ENCODE results near the gene CANX.
A peak's percentile ranks its signal among the peaks of the same experiment; 100 is the strongest.

The CANX gene

GRCh38 chr5:179749857-179750508 lies 51.2 kb downstream of the CANX start:
- DNase-seq (ENCODE audit: low read depth in 1 of 2, low spot score in 1 of 2): no peak

DNA sequence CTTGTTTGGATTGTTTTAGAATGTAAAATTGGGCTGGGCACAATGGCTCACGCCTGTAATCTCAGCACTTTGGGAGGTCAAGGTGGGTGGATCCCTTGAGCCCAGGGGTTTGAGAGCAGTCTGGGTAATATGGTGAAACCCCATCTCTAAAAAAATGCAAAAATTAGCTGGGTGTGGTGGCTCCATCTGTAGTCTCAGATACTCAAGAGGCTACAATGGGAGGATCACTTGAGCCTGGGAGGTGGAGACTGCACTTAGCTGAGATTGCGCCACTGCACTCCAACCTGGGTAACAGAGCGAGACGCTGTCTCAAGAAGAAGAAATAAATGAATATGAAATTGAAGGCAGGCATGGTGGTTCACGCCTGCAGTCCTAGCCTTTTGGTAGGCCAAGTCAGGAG lies 55.2 kb downstream of the CANX start:
- DNase-seq (ENCODE audit: low read depth in 1 of 2, low spot score in 1 of 2): no peak

GRCh38 chr5:179755022-179755421 lies 56.3 kb downstream of the CANX start:
- DNase-seq (ENCODE audit: low read depth in 1 of 2, low spot score in 1 of 2): no peak

DNA sequence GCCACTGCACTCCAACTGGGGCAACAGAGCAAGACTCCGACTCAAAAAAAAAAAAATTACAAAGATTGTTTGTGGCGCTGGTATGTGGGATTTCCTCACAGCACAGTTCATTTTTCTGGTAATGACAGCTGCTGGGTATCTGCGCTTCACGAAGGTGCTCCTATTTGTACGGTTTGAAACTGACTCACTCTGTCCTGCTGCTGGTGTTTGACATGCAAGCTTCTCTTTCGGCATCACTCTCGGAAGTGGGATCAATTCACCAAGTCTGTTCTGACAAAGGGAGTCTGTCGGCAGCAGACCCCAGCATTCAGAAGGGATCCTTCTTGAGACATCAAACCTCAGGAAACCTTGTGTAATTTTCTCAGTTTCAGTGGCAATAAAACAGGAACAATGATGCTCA lies 60.2 kb downstream of the CANX start:
- DNase-seq (ENCODE audit: low read depth in 1 of 2, low spot score in 1 of 2): no peak

- DNase-seq (ENCODE audit: low read depth in 1 of 2, low spot score in 1 of 2): no peak
These were observed 61.1 kb downstream of the CANX start for GRCh38 chr5:179759581-179760551.

DNA sequence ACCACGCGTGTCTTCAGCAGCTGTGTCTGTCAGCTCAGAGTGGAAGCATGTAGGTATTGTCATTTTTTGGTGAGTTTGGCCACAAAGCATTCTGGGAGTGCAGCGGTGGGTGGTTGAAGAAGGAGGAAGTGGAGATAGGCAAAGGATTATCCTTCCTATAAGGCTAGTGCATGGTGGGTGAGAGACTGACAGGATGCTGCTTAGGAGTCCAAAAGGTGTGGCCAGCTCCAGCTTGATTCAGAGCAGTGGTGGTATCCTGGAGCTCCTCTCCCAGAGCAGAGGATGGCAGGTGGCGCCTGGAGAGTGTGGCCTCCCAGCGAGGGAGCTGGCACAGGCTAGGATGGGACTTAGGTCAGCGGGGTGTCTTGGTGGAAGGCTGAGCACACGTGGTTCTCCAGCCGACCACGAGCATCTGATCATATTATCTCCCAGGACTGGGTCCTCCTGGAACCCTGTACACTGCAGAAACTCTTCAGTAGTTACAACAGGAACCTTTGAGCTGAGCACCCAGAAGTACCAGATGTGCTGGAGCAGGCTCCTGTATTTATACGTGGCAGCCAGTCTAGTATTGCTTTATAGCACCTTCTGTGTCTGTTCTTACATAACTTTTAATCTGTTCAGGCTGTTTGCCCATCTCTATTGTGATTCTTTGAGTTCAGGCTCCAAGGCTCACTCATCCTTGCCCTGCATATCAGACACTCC lies 63.5 kb downstream of the CANX start:
- no peak for DNase-seq (ENCODE audit: low read depth in 1 of 2, low spot score in 1 of 2)

DNA sequence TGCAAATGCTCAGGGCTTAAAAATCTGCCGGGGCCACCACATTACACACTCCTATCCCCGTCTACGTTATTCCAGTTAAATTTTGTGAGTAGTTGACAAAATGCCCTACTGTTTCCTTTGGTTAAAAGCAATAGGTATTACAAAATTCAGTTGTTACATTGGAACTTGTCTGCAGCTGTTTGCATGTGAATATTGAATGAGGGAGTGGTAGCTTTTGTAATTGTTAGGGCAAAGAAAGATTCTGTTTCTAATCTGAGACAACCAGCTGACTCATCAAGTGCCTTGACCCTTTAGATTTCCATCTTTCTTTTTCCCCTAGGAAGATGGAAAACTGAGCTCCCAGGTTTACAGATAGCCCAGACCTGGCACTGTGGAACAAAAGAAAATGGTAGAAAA lies 64.0 kb downstream of the CANX start:
- no peak for DNase-seq (ENCODE audit: low read depth in 1 of 2, low spot score in 1 of 2)

DNA sequence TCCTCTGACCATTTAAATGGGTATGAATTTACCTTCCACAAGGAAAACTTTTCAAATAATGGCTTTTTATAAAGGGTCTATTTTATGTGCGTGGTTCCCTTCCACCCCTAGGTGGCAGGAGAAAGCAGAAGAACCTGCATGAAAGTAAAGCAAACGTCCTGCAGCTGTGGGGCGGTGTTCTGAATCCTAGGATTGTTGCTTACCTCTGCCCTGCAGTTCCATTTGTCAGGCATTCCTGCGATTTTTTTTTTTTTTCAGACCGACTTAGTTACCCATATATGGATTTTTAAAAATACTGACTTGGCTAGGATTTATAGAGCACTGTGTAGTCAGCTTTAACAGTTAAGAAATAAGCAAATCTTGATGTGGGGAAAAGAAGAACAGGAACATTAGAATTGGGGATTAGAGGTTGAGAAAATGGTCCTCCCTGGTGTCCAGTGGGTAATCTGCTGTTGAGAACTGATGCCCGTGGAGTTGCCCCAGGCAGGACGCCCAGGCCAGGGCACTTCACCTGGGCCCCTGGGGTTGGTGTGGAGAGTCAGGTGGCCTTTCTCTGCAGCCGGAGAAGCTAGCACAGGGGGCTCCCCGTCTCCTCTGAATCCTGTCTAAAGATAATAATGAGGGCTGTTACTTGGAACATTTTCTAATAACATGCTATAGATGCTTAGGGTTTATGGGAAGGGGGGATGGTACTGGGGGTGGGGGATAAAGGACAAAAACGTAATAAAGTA lies 64.6 kb downstream of the CANX start:
- peak in 1 of 2 donors; percentile 10 for DNase-seq (ENCODE audit: low read depth in 1 of 2, low spot score in 1 of 2)

- no peak for DNase-seq (ENCODE audit: low read depth in 1 of 2, low spot score in 1 of 2)
These were observed 65.3 kb downstream of the CANX start for GRCh38 chr5:179764056-179764455.

GRCh38 chr5:179765400-179765799 lies 66.6 kb downstream of the CANX start:
- DNase-seq (ENCODE audit: low read depth in 1 of 2, low spot score in 1 of 2): no peak

DNA sequence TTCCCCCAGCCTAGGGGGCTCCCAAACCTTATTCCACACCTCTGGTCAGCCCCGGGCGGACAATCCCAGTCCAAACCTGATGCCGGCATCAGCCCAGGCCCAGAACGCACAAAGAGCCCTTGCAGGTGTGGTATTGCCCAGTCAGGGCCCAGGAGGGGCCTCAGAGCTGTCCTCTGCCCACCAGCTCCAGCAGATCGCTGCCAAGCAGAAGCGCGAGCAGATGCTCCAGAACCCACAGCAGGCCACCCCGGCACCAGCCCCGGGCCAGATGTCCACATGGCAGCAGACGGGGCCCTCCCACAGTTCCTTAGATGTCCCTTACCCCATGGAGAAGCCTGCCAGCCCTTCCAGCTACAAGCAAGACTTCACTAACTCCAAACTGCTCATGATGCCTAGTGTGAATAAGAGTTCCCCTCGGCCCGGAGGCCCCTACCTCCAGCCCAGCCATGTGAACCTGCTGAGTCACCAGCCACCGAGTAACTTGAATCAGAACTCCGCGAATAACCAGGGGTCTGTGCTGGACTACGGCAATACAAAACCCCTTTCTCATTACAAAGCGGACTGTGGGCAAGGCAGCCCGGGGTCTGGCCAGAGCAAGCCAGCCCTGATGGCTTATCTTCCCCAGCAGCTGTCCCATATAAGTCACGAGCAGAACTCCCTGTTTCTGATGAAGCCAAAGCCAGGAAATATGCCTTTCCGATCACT lies 67.4 kb downstream of the CANX start:
- DNase-seq (ENCODE audit: low read depth in 1 of 2, low spot score in 1 of 2): no peak

GRCh38 chr5:179766726-179767455 lies 68.1 kb downstream of the CANX start:
- no peak for DNase-seq (ENCODE audit: low read depth in 1 of 2, low spot score in 1 of 2)

GRCh38 chr5:179767496-179768100 lies 68.8 kb downstream of the CANX start:
- no peak for DNase-seq (ENCODE audit: low read depth in 1 of 2, low spot score in 1 of 2)

- no peak for DNase-seq (ENCODE audit: low read depth in 1 of 2, low spot score in 1 of 2)
These were observed 69.7 kb downstream of the CANX start for GRCh38 chr5:179768326-179769085.

- DNase-seq (ENCODE audit: low read depth in 1 of 2, low spot score in 1 of 2): no peak
These were observed 70.5 kb downstream of the CANX start for GRCh38 chr5:179769271-179769670.

DNA sequence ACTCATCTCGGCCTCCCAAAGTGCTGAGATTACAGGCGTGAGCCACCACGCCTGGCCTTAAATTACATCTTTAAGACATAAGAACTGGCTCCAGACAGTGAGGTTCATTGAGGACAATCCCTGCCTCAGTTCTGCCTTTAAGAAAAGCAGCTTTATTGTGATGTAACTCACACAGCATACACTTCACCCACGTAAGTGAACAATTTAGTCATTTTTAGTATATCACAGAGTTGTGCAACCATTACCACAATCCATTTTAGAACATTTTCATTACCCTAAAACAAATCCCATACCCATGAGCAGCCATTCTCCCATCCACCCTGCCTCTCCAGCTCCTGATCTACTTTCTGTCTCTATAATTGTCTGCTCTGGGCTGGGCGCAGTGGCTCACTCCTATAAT lies 71.0 kb downstream of the CANX start:
- DNase-seq (ENCODE audit: low read depth in 1 of 2, low spot score in 1 of 2): no peak

GRCh38 chr5:179771311-179771895 lies 72.6 kb downstream of the CANX start:
- no peak for DNase-seq (ENCODE audit: low read depth in 1 of 2, low spot score in 1 of 2)

- DNase-seq (ENCODE audit: low read depth in 1 of 2, low spot score in 1 of 2): no peak
These were observed 73.6 kb downstream of the CANX start for GRCh38 chr5:179772351-179772750.

Measured in stimulated activated CD4-positive, alpha-beta T cell treated with anti-CD3 and anti-CD28 coated beads, Interleukin-15, amount 100 ng/mL, for 1 hour (primary cell).